AG10803 (cell line): ENCODE data around the gene NFKBIZ.

ENCODE experiments used
- DNase-seq: peaks from one replicate; pipeline ENCODE4 v3.0.0; 2010; ENCODE audit warnings: low read depth
- H3K4me3 ChIP-seq: 2 replicates; pipeline ENCODE4 v1.5.1; 2011; ENCODE audit warnings: mild to moderate bottlenecking, low read length, control low read depth
- TF ChIP-seq, protein P1 (sequence below): conservative IDR thresholded peaks from 2 replicates; pipeline ENCODE4 v1.5.1; 2011; ENCODE audit warnings: mild to moderate bottlenecking, low read length, control low read depth, inconsistent platforms

Gene NFKBIZ

DNA sequence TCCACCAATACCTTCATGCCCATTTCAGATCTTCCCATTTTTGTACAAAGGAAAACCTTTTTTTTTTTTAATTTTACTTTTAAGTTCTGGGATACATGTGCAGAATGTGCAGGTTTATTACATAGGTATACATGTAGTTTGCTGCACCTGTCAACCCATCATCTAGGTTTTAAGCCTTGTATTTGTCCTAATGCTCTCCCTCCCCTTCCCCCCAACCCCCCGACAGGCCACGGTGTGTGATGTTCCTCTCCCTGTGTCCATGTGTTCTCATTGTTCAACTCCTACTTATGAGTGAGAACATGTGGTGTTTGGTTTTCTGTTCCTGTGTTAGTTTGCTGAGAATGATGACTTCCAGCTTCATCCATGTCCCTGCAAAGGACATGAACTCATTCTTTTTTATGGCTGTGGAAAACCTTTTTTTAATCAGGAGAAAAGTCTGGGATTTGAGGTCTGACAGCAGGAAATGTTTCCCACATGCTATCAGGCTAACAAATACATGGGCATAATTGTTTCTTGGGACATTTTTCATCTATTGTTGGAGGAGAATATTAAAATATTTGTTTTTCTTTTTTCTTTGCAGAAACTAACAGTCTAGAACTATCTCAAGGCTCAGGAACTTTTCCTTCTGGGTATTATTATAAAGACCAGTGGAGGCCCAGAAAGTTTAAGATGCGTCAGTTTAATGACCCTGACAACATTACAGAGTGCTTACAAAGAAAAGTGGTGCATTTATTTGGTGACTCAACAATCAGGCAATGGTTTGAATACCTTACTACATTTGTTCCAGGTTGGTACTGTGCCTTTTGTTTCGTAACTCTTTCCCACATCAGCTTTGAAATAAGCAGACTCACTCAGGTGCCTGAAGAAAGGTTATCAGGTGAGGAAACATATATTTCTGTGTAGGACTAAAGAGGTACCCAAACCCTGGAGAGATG is 32.8 kb upstream of the NFKBIZ start:
- TF ChIP-seq, protein P1, sequence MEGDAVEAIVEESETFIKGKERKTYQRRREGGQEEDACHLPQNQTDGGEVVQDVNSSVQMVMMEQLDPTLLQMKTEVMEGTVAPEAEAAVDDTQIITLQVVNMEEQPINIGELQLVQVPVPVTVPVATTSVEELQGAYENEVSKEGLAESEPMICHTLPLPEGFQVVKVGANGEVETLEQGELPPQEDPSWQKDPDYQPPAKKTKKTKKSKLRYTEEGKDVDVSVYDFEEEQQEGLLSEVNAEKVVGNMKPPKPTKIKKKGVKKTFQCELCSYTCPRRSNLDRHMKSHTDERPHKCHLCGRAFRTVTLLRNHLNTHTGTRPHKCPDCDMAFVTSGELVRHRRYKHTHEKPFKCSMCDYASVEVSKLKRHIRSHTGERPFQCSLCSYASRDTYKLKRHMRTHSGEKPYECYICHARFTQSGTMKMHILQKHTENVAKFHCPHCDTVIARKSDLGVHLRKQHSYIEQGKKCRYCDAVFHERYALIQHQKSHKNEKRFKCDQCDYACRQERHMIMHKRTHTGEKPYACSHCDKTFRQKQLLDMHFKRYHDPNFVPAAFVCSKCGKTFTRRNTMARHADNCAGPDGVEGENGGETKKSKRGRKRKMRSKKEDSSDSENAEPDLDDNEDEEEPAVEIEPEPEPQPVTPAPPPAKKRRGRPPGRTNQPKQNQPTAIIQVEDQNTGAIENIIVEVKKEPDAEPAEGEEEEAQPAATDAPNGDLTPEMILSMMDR: no peak
- peak; percentile 41 for DNase-seq
- no peak overlapping the region for H3K4me3 ChIP-seq

DNA sequence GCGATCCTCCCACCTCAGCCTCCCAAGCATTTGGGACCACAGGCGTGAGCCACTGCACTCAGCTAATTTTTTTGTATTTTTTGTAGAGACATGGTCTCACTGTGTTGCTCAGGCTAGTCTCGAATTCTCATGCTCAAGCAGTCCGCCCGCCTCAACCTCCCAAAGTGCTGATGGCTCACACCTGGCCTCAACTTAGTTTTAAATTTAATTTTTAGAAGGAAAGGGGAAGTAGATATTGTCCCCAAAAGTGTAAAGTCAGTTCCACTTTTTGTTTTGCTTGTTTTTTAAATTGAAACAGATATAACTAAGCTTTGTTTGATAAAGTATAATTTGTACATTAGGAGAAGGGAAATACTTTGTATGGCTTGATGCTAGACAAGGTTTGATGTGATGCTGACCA is 31.3 kb upstream of the NFKBIZ start:
- no peak for DNase-seq
- TF ChIP-seq, protein P1: no peak
- H3K4me3 ChIP-seq: no peak overlapping the region

GRCh38 chr3:101819649-101820206 is 29.6 kb upstream of the NFKBIZ start:
- TF ChIP-seq, protein P1: no peak
- no peak for DNase-seq

DNA sequence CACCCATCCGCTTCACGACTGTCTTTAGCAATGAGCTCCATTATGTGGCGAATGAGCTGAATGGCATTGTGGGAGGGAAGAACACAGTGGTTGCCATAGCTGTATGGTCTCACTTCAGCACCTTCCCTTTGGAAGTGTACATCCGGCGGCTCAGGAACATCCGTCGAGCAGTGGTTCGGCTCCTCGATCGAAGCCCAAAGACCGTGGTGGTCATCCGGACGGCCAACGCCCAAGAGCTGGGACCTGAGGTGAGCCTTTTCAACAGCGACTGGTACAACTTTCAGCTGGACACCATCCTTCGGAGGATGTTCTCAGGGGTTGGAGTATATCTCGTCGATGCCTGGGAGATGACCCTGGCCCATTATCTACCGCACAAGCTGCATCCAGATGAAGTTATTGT is 27.8 kb upstream of the NFKBIZ start:
- TF ChIP-seq, protein P1: no peak
- no peak overlapping the region for H3K4me3 ChIP-seq
- DNase-seq: no peak

More at GRCh38 chr3:101819649-101820206, 29.6 kb upstream of the NFKBIZ start:
- no peak overlapping the region for H3K4me3 ChIP-seq

GRCh38 chr3:101823525-101823924 is 25.8 kb upstream of the NFKBIZ start:
- TF ChIP-seq, protein P1: no peak
- peak; percentile 9 for DNase-seq
- H3K4me3 ChIP-seq: no peak overlapping the region

DNA sequence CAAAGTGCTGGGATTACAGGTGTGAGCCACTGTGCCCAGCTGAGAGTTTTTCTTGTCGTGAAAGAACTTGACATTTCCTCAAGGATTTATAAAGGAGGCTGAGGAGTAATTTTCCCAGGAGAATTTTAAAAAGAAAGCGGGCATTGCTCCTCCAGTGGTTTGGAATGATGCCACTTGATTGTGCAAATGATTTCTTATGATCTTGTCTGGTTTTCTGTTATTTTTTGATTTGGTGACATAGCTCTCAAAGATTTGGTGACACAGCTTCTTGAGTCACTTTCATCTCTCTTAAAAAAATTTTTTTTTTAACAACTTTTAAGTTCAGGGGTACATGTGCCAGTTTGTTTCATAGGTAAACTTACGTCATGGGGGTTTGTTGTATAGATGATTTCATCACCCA is 24.6 kb upstream of the NFKBIZ start:
- H3K4me3 ChIP-seq: no peak overlapping the region
- TF ChIP-seq, protein P1: no peak
- peak; percentile 65 for DNase-seq
